Activated naive CD8-positive, alpha-beta T cell treated with anti-CD3 and anti-CD28 coated beads, Interleukin-2, amount 50 U/mL, for 24 hours (primary cell): ENCODE measurements around the gene SLC7A6.

ENCODE experiments used
- ATAC-seq: fragments of 150-1000 bp; cut with Tn5 transposase; one replicate; pipeline ENCODE4 v1.10.0; 2021
- DNase-seq: peaks from one replicate; pipeline ENCODE4 v3.0.0; 2021
- H3K27ac Mint-ChIP-seq: one replicate; pipeline ENCODE4 v1.8.0; 2021; ENCODE audit warnings: mild to moderate bottlenecking, mixed read lengths
- H3K27me3 Mint-ChIP-seq: one replicate; pipeline ENCODE4 v1.8.0; 2021; ENCODE audit warnings: mixed read lengths
- H3K36me3 Mint-ChIP-seq: one replicate; pipeline ENCODE4 v1.8.0; 2021; ENCODE audit warnings: low read depth, mixed read lengths
- H3K4me1 Mint-ChIP-seq: one replicate; pipeline ENCODE4 v1.8.0; 2021; ENCODE audit warnings: mixed read lengths
- H3K4me3 Mint-ChIP-seq: one replicate; pipeline ENCODE4 v1.8.0; 2021; ENCODE audit warnings: mild to moderate bottlenecking, moderate library complexity, mixed read lengths
- H3K9me3 Mint-ChIP-seq: one replicate; pipeline ENCODE4 v1.8.0; 2021; ENCODE audit warnings: mixed read lengths

Gene SLC7A6

DNA sequence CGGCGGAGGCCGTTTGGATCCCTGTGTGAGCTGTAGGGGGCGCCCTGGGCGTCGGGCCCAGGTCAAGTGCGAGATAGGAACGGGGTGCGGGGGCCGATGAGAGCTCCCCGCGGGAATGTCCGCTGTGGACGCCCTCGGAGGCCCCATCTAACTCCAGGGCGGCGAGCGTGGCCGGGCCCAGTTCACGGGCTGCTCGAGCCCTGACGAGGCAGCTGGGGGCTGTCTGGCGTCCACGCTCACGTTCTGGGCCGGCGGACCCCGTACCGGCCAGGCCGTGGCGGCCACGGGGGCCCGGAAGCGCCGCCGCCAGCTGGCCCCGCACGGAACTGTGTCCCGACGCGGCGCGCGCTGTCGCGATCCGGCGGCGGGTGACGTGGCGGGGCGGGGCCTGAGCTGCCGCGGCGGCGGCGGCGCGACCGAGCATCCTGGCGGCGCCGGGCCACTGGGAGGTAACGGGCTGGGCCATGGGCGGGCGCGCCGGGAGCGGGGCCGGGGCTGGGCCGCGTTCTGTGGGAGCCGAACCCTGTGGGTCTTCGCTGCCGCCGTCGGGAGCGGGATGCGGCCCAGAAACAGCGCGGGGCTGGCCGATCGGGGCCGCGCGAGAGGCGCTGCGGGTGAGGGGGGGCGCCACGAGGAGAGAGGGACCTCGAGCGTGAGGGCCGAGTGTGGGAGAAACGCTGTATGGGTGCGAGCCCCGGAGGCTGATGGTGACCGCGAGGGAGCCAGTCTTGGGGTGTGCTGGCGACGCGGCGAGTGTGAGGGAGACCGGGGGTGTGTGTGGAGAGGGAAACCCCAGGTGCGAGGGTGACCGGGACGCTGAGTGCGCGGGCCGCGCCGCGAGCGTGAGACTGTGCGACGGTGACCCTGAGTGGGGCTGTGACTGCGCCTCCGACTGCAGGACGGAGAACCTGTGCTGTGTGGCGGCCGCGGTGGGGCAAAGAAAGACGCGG is at the start of gene SLC7A6:
Gene SLC7A6 (plus strand): TSS at position 399 of the 950 bp plus-strand sequence. CDS start 10,201 bp downstream, outside the sequence.
- DNase-seq (peak; percentile 89), ATAC-seq (peak; percentile 71)
- Mint-ChIP-seq H3K4me3 (peak within 1 kb of the TSS; percentile 98), H3K9me3 (no peaks in the 10 kb centered on the region), H3K27me3 (no peaks in the 10 kb centered on the region), H3K36me3 (peaks cover 22% of the 10 kb centered on the region), H3K27ac (peak within 1 kb of the TSS; percentile 97), H3K4me1 (peaks cover 53% of the 10 kb centered on the region)

GRCh38 chr16:68214726-68215125 is 49.6 kb upstream of the SLC7A6 start:
- Mint-ChIP-seq H3K4me3 (no peak overlapping the region), H3K9me3 (no peaks in the 10 kb centered on the region), H3K4me1 (peaks cover 34% of the 10 kb centered on the region), H3K36me3 (peaks cover 24% of the 10 kb centered on the region), H3K27ac (no peak overlapping the region), H3K27me3 (no peaks in the 10 kb centered on the region)
- no peak for DNase-seq
- no peak for ATAC-seq

DNA sequence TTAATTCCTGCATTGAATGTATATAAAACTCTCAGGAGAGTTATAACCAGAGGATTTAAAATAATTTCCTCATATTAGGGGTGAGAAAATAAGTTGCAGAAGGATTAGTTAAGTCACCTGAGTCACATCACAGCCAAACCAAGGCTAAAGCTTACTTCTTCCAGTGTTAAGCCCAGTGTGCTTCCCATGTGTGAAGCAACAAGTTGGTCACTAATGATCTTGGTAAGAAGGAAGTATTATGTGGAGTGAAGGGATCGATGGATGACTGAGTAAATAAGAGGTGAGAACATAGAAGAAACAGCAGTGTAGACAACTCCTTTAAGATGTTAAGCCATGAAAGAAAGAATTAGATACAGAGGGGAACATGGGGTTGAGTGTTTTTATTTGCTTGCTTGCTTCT is 49.0 kb upstream of the SLC7A6 start:
- Mint-ChIP-seq H3K4me3 (no peak overlapping the region), H3K36me3 (peaks cover 23% of the 10 kb centered on the region), H3K9me3 (no peaks in the 10 kb centered on the region), H3K27ac (no peak overlapping the region), H3K27me3 (no peaks in the 10 kb centered on the region), H3K4me1 (peaks cover 30% of the 10 kb centered on the region)
- DNase-seq (no peak), ATAC-seq (no peak)

- Mint-ChIP-seq H3K4me3 (no peak overlapping the region), H3K27me3 (no peaks in the 10 kb centered on the region), H3K9me3 (no peaks in the 10 kb centered on the region), H3K4me1 (peaks cover 20% of the 10 kb centered on the region), H3K27ac (peak overlapping the region; percentile 64), H3K36me3 (peaks cover 19% of the 10 kb centered on the region)
- no peak for DNase-seq
- no peak for ATAC-seq
Measured at GRCh38 chr16:68216240-68216639, 48.1 kb upstream of the SLC7A6 start.

GRCh38 chr16:68217506-68217905 is 46.8 kb upstream of the SLC7A6 start:
- no peaks in the 10 kb centered on the region for H3K9me3 Mint-ChIP-seq
- H3K4me3 Mint-ChIP-seq, result no peak overlapping the region
- peaks cover 18% of the 10 kb centered on the region for H3K36me3 Mint-ChIP-seq
- DNase-seq, result no peak
- no peaks in the 10 kb centered on the region for H3K27me3 Mint-ChIP-seq
- no peak for ATAC-seq
- peak overlapping the region; percentile 59 for H3K27ac Mint-ChIP-seq
- peaks cover 12% of the 10 kb centered on the region for H3K4me1 Mint-ChIP-seq

DNA sequence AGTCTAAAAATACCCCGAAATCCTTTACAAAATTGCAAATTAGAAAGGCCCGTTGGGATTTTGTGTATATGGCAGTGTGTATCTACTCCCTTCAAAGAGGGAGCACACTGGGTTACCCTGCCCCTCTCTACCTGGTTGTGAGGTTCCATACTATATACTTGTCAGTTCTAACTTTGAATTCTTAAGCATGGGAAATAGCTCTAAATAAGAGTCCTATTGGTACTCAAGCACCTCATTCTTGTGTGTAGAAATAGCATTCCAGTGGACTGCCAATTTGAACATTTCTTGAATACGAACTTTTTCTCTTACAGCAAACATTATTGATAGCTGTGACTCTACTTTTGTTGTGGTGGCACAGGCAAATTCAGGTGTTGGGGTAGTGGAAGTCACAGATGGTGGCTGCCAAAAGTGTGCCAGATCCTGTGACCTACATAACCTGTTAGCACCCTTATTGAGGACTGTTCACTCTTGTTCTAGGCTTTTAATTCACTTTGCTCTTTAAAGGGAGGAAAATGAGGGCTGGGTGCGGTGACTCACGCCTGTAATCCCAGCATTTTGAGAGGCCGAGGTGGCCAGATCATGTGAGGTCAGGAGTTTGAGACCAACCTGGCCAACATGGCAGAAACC is 44.5 kb upstream of the SLC7A6 start:
- no peak for ATAC-seq
- H3K36me3 Mint-ChIP-seq, result peaks cover 17% of the 10 kb centered on the region
- peaks cover 10% of the 10 kb centered on the region for H3K4me1 Mint-ChIP-seq
- no peaks in the 10 kb centered on the region for H3K9me3 Mint-ChIP-seq
- H3K27ac Mint-ChIP-seq, result peak overlapping the region; percentile 33
- H3K4me3 Mint-ChIP-seq, result no peak overlapping the region
- no peaks in the 10 kb centered on the region for H3K27me3 Mint-ChIP-seq
- no peak for DNase-seq

DNA sequence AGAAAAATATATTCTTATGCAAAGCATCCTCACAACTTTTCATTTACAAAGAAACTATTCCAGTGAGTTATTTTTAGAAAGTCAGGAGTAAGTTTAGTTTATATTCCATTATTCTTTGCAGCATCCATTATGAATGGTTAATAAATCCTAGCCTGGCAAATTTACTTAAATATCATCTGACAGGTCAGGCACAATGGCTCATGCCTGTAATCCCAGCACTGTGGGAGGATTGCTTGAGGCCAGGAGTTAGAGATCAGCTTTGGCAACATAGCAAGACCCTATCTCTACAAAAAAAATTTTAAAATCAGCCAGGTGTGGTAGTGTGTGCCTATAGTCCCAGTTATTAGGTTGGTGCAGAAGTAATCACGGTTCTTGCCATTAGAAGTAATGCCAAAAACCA is 41.3 kb upstream of the SLC7A6 start:
- H3K36me3 Mint-ChIP-seq, result peaks cover 17% of the 10 kb centered on the region
- H3K27me3 Mint-ChIP-seq, result no peaks in the 10 kb centered on the region
- H3K4me3 Mint-ChIP-seq, result no peak overlapping the region
- ATAC-seq (no peak), DNase-seq (no peak)
- H3K27ac Mint-ChIP-seq, result no peak overlapping the region
- no peaks in the 10 kb centered on the region for H3K9me3 Mint-ChIP-seq
- peaks cover 27% of the 10 kb centered on the region for H3K4me1 Mint-ChIP-seq

- Mint-ChIP-seq H3K4me3 (no peak overlapping the region), H3K27ac (peak overlapping the region; percentile 28), H3K36me3 (peaks cover 23% of the 10 kb centered on the region), H3K27me3 (no peaks in the 10 kb centered on the region), H3K9me3 (no peaks in the 10 kb centered on the region), H3K4me1 (peaks cover 38% of the 10 kb centered on the region)
- no peak for ATAC-seq
- DNase-seq, result no peak
Measured at GRCh38 chr16:68226116-68226515, 38.2 kb upstream of the SLC7A6 start.

- Mint-ChIP-seq H3K27me3 (no peaks in the 10 kb centered on the region), H3K4me1 (peaks cover 38% of the 10 kb centered on the region), H3K9me3 (no peaks in the 10 kb centered on the region), H3K36me3 (peaks cover 22% of the 10 kb centered on the region), H3K27ac (peak overlapping the region; percentile 86), H3K4me3 (peak overlapping the region; percentile 40)
- DNase-seq (peak; percentile 27), ATAC-seq (peak; percentile 94)
Measured at GRCh38 chr16:68227183-68227793, 37.0 kb upstream of the SLC7A6 start.

DNA sequence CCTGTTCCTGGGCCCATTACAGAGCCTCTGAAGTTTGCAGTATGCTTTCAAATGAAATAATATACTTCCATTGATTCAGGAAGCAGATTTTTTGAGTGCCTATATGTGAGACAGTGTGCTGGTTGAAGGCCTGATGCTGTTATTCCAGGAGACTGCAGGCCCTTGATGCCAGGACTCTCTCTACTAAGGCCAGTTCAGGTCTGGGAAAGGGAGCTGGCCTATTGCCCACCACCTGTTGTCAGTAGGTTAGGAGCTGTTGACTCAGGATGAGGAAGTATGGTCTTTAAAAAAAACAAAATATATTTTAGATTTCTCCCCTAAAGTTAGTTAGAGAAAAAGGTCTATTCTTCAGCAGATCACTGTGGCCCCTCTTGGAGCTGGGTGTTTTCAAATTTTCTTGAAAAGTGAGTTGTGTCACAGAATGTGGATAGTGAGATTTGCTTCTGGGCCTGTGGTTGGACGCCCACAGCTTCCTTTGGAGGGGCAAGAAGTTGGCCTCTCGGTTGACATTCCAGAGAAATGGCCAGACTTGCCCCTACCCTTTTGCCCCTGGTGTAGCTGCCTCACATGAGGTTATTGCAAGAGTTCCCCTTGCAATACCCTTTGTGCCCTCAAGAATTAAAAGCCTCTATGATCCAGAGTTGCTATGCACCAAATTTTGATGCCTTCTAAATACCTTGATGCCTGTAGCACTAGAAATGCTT is 36.3 kb upstream of the SLC7A6 start:
- H3K27ac Mint-ChIP-seq, result peak overlapping the region; percentile 86
- ATAC-seq, result no peak
- DNase-seq, result no peak
- H3K4me3 Mint-ChIP-seq, result no peak overlapping the region
- H3K27me3 Mint-ChIP-seq, result no peaks in the 10 kb centered on the region
- no peaks in the 10 kb centered on the region for H3K9me3 Mint-ChIP-seq
- H3K4me1 Mint-ChIP-seq, result peaks cover 43% of the 10 kb centered on the region
- peaks cover 19% of the 10 kb centered on the region for H3K36me3 Mint-ChIP-seq

DNA sequence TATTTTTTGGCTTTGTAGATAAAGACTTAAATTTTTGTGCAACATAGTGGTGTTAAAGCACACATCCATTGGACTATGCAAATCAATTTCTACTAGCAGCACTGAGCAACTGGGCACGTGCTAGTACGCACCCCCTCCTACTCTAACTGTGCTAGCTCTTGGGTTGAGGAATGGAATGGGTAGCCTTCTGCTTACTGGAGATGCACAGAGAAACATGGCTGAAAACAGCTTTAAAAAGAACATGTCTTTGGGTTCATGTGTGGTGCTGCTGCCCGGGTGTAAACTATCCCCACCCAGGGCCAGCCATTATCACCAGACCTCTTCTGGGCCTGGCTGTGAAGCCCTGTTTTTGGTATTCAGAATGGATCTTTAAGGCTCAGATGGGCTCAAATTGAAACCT is 35.7 kb upstream of the SLC7A6 start:
- DNase-seq (no peak), ATAC-seq (no peak)
- H3K9me3 Mint-ChIP-seq, result no peaks in the 10 kb centered on the region
- H3K4me3 Mint-ChIP-seq, result no peak overlapping the region
- H3K27ac Mint-ChIP-seq, result peak overlapping the region; percentile 54
- H3K4me1 Mint-ChIP-seq, result peaks cover 49% of the 10 kb centered on the region
- H3K27me3 Mint-ChIP-seq, result no peaks in the 10 kb centered on the region
- H3K36me3 Mint-ChIP-seq, result peaks cover 19% of the 10 kb centered on the region

- H3K36me3 Mint-ChIP-seq, result peaks cover 19% of the 10 kb centered on the region
- H3K27me3 Mint-ChIP-seq, result no peaks in the 10 kb centered on the region
- peak overlapping the region; percentile 54 for H3K27ac Mint-ChIP-seq
- ATAC-seq (no peak), DNase-seq (peak; percentile 45)
- peaks cover 51% of the 10 kb centered on the region for H3K4me1 Mint-ChIP-seq
- no peak overlapping the region for H3K4me3 Mint-ChIP-seq
- H3K9me3 Mint-ChIP-seq, result no peaks in the 10 kb centered on the region
Measured at GRCh38 chr16:68229431-68230175, 34.7 kb upstream of the SLC7A6 start.

DNA sequence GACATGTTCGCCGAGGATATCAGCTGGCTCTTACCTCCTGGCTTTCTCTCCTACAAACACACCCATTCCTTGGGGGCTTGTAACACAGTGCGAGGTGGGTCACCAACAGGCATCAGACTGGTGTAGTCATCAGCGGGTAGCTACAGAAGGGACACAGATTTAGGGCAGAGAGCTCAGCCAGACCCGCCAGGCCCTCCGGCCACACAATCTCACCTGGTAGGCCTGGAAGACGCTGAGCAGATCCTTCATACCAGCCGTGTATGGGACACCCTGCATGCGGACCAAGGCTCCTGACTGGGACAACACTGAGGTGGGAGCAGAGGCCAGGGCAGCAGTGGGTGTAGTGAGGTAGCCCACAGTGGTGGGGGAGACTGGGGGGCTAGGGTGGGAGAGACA is 34.2 kb upstream of the SLC7A6 start:
- H3K27me3 Mint-ChIP-seq, result no peaks in the 10 kb centered on the region
- DNase-seq (no peak), ATAC-seq (no peak)
- H3K9me3 Mint-ChIP-seq, result no peaks in the 10 kb centered on the region
- peaks cover 19% of the 10 kb centered on the region for H3K36me3 Mint-ChIP-seq
- no peak overlapping the region for H3K4me3 Mint-ChIP-seq
- peaks cover 53% of the 10 kb centered on the region for H3K4me1 Mint-ChIP-seq
- no peak overlapping the region for H3K27ac Mint-ChIP-seq

DNA sequence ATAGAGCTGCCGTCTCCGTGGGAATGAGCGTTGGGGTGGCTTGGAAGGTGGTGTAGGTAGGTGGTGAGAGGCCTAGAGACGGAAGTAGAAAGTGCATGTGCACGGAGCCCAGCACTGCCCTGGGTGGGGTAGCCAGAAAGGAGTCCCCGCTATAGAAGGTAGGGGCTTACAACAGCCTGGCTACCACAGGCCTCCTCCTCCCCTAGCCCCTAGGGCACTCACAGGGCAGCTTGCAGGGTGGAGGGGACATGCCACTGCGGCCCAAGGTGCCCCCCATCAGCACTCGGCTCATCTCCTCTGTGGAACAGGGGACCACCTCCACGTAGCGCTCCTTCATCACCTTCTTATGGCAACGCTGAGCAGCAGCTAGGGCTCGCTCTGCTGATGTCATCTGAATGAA is 33.4 kb upstream of the SLC7A6 start:
- H3K27ac Mint-ChIP-seq, result no peak overlapping the region
- DNase-seq, result no peak
- H3K4me1 Mint-ChIP-seq, result peaks cover 47% of the 10 kb centered on the region
- ATAC-seq, result no peak
- peaks cover 13% of the 10 kb centered on the region for H3K36me3 Mint-ChIP-seq
- H3K9me3 Mint-ChIP-seq, result no peaks in the 10 kb centered on the region
- H3K4me3 Mint-ChIP-seq, result no peak overlapping the region
- no peaks in the 10 kb centered on the region for H3K27me3 Mint-ChIP-seq
